HEK293T (cell line): ENCODE data around the gene SDHAF2.

ENCODE experiments used
- CTCF ChIA-PET: fragments of 350-600 bp; formaldehyde crosslinking; extraction: SDS; loops from one replicate; lab custom pipeline; 2021; ENCODE audit warnings: antibody characterized with exemption, inconsistent platforms; lab: Yijun Ruan, JAX
- POLR2A ChIA-PET: fragments of 350-600 bp; formaldehyde crosslinking; extraction: SDS; loops from one replicate; lab custom pipeline; 2020; ENCODE audit warnings: antibody characterized with exemption, inconsistent platforms; lab: Yijun Ruan, JAX
- DNase-seq: peaks from one replicate; pipeline ENCODE4 v3.0.0; 2012; ENCODE audit warnings: mixed read lengths; ENCODE audit errors: extremely low spot score
- ARNT ChIP-seq: fragments of 450-650 bp; IDR thresholded peaks from 2 replicates; pipeline ENCODE4 v1.6.1; 2017; ENCODE audit warnings: mild to moderate bottlenecking
- BHLHE40 ChIP-seq: fragments of 450-650 bp; IDR thresholded peaks from 2 replicates; pipeline ENCODE4 v1.6.1; 2016; ENCODE audit warnings: mild to moderate bottlenecking, moderate library complexity, borderline replicate concordance
- CTBP1 ChIP-seq: fragments of 450-650 bp; IDR thresholded peaks from 2 replicates; pipeline ENCODE4 v1.6.1; 2016; ENCODE audit warnings: borderline replicate concordance
- ELF4 ChIP-seq: fragments of 450-650 bp; IDR thresholded peaks from 2 replicates; pipeline ENCODE4 v1.6.1; 2017; ENCODE audit warnings: antibody characterized with exemption
- FOXA1 ChIP-seq: fragments of 450-650 bp; IDR thresholded peaks from 2 replicates; pipeline ENCODE4 v1.6.1; 2016; ENCODE audit warnings: mild to moderate bottlenecking
- FOXK2 ChIP-seq: fragments of 450-650 bp; IDR thresholded peaks from 2 replicates; pipeline ENCODE4 v1.6.1; 2016; ENCODE audit warnings: mild to moderate bottlenecking
- FOXM1 ChIP-seq: fragments of 450-650 bp; IDR thresholded peaks from 2 replicates; pipeline ENCODE4 v1.6.1; 2017; ENCODE audit warnings: mild to moderate bottlenecking, borderline replicate concordance
- HDGF ChIP-seq: fragments of 450-650 bp; IDR thresholded peaks from 2 replicates; pipeline ENCODE4 v1.6.1; 2017; ENCODE audit warnings: antibody characterized with exemption, borderline replicate concordance
- L3MBTL2 ChIP-seq: fragments of 450-650 bp; conservative IDR thresholded peaks from 2 replicates; pipeline ENCODE4 v1.6.1; 2016; ENCODE audit warnings: mild to moderate bottlenecking
- LEF1 ChIP-seq: fragments of 450-650 bp; IDR thresholded peaks from 2 replicates; pipeline ENCODE4 v1.6.1; 2017; ENCODE audit warnings: mild to moderate bottlenecking, borderline replicate concordance
- NFRKB ChIP-seq: fragments of 450-650 bp; IDR thresholded peaks from 2 replicates; pipeline ENCODE4 v1.6.1; 2016; ENCODE audit warnings: mild to moderate bottlenecking, moderate library complexity
- SP1 ChIP-seq: fragments of 450-650 bp; IDR thresholded peaks from 2 replicates; pipeline ENCODE4 v1.6.1; 2017
- SUZ12 ChIP-seq: fragments of 450-650 bp; IDR thresholded peaks from 2 replicates; pipeline ENCODE4 v1.6.1; 2016; ENCODE audit warnings: mild to moderate bottlenecking
- TARDBP ChIP-seq: fragments of 450-650 bp; IDR thresholded peaks from 2 replicates; pipeline ENCODE4 v1.6.1; 2016
- ZNF384 ChIP-seq: fragments of 450-650 bp; IDR thresholded peaks from 2 replicates; pipeline ENCODE4 v1.6.1; 2016
- TF ChIP-seq, protein P1 (sequence below): fragments of 450-650 bp; IDR thresholded peaks from 2 replicates; pipeline ENCODE4 v1.6.1; 2016

The SDHAF2 gene

DNA sequence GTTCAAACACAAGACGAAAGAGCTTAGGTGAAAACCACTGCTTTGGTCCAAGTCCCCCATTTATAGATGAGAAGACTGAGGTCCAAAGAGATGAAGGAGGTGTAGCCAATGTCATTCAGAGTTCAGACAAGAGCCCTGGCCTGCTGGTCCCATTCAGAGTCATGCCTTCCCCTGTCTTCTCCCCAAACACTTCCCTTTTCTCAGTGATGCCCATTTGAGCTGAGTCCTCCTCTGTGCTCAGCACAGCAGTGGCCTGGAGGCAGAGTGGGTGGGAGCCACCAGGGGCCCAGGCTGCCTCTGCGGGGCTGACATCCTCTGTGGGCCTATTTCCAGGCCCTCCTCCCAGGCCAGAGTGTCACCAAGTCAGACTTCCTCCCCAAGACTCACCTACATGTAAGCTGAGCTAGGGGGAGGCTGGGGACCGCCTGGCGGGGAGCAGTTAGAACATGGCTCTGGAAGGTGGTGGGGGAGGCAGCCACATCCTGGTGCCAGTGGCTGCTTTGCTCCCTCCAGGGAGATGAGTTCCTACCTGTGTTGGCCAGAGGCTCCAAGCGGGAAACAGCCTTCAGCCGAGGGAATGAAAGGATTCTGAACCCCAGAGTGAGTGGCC is 56.2 kb downstream of the SDHAF2 start:
- CTCF ChIA-PET = interaction anchor here (0.8 to 1.0 kb wide), 2 partner anchors 9 to 27 kb away, joined by 3 read pairs; no protein-coding TSS in a partner anchor
- DNase-seq = no peak
- POLR2A ChIA-PET = no interaction called here
- TF ChIP-seq SP1 = no peak
- TF ChIP-seq HDGF = no peak
- TF ChIP-seq FOXA1 = no peak

DNA sequence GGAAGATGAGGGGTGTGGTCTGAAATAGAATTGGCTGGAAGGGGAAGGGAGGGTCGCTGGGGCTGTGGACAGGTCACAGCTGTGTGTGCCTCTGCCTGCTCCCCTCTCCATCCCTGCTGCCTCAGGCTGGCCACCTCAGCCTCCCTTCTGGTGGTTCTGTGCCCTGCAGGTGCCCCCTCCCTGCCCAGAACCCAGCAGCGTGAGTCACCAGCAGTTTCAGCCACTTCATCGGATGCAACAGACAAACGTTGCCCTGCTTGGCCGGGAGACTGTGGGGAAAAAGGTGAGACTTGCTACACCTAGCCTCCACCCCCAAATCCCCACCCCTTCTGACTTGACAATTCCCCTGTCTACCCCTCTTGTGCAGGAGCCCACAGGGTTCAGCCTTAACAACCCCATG is 56.9 kb downstream of the SDHAF2 start:
- no peak for DNase-seq
- no peak for TF ChIP-seq HDGF
- TF ChIP-seq FOXM1 = no peak
- TF ChIP-seq LEF1 = no peak
- TF ChIP-seq, protein P1, sequence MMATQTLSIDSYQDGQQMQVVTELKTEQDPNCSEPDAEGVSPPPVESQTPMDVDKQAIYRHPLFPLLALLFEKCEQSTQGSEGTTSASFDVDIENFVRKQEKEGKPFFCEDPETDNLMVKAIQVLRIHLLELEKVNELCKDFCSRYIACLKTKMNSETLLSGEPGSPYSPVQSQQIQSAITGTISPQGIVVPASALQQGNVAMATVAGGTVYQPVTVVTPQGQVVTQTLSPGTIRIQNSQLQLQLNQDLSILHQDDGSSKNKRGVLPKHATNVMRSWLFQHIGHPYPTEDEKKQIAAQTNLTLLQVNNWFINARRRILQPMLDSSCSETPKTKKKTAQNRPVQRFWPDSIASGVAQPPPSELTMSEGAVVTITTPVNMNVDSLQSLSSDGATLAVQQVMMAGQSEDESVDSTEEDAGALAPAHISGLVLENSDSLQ = no peak
- no peak for TF ChIP-seq NFRKB
- no peak for TF ChIP-seq L3MBTL2
- no peak for TF ChIP-seq ELF4
- TF ChIP-seq TARDBP = no peak
- no peak for TF ChIP-seq ZNF384
- no peak for TF ChIP-seq SP1
- no peak for TF ChIP-seq FOXK2
- no peak for TF ChIP-seq BHLHE40
- no peak for TF ChIP-seq ARNT
- ChIA-PET POLR2A (no interaction called here), CTCF (interaction anchor here (1.0 kb wide), 1 partner anchor 23 kb away, joined by 3 read pairs; no protein-coding TSS in a partner anchor)

DNA sequence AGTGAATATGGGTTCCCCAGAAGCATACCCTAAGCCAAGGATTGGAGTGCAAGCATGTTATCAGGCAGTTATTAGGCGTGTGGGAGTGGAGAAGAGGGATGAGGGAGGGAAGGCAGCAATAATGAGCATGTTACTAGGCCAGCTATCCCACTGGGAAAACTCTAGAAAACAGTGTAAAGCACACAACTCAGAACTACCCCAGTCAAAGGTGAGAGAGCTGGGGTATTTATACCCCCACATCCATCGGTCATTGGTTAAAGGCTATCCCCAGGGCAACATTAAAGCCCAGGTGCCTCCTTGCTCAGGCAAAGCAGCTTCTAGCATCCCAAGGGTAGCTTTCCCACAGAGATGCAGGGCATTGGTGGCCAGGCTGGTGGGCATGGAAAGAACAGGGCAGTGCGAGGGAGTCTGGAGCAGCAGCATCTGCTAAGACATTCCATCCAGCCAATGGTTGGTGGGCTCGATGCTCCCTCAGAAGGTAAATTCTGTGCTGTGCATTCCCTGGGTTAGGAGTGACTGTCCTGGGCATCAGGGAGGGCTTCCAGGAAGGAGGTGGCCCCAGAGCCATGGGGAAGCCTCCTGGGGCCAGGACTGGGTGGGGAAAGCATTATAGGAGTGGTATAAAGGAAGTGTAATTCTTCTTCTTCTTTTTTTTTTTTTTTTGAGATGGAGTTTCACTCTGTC is 57.6 kb downstream of the SDHAF2 start:
- POLR2A ChIA-PET = no interaction called here
- TF ChIP-seq SP1 (no peak), TARDBP (no peak), SUZ12 (no peak), FOXM1 (no peak), BHLHE40 (no peak), FOXK2 (no peak), LEF1 (no peak), FOXA1 (no peak)
- TF ChIP-seq, protein P1 = no peak
- CTCF ChIA-PET = interaction anchor here (1.0 kb wide), 1 partner anchor 22 kb away, joined by 3 read pairs; no protein-coding TSS in a partner anchor
- DNase-seq = no peak

DNA sequence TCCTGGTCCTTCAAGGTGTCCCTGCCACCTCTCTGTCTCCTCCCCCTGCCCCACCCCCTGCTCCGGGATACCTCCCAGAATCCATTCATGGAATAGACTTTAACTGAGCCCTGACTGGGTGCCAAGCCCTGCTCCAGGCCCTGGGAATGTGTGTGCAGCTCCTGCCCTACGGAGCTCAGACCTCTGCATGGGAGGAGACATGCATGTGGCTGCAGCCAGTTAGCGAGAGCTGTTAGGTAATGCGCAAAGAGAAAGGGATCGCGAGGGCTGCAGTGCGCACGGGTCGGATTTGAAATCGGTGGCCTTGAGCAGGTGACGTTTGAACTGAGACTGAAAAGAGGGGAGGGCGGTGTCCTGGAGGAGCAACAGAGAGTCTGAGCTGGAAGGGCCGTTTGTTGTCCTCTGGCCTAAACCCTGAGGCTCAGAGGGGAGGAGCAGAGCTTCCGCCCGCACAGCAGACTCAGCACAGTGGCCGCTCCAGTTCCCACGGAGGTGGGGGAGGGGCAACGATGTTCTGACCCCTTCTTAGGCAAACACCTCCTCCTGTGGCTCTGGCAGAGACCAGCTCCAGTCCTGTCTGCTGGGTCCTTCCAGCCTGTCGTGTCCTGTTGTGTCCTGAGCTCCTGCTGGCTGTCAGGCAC is 58.8 kb downstream of the SDHAF2 start:
- TF ChIP-seq, protein P1 = no peak
- TF ChIP-seq L3MBTL2 (no peak), FOXM1 (no peak), NFRKB (no peak), SUZ12 (no peak), CTBP1 (no peak), LEF1 (no peak), ZNF384 (no peak), BHLHE40 (no peak), FOXK2 (no peak), TARDBP (no peak), ARNT (no peak), FOXA1 (no peak), ELF4 (no peak), HDGF (no peak)
- DNase-seq = no peak
- ChIA-PET CTCF (interaction anchor here (0.6 to 1.2 kb wide), 5 partner anchors 10 to 78 kb away, joined by 3 to 6 read pairs (median 4); no protein-coding TSS in a partner anchor), POLR2A (no interaction called here)

DNA sequence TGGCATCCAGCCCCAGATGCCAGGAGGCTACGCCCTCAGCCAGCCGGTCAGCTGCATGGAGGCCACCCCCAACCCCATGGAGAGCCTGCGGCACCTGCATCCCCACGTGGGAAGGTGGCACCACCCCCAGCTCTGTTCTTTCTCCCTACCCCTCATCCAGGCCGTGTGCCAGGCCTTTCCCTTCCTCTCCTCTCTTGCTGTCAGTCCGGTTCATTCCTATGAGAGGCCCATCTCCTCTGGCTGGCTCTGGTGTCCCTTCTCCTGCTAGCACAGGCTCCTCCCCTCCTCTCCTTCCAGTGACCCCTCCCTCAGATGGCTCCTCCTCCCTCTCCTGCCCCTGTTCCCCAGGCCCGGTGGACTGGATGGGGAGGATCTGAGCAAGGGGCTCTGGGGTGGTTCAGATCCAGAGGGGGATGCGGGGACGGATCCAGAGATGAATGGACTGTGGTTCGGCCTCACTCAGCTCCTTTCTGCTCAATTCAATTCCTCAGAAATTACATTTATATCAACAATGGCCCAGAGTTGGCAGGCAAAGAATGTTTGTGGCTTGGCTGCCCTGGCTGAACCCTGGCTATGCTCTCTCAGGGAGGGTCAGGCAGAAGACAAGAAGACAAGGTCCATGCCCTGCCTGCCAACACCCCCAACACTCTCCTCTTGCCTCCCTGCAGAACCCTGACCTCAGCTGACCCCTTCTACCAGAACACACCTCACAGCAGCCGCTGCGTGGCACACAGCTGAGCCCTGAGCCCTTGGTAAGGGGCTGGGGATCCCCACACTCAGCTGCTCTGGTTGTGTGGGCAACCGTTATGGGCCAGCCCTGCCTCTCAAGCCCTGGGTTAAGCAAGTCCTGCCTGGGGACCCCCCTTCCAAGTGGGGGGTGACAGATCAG is 60.2 kb downstream of the SDHAF2 start:
- TF ChIP-seq SUZ12 (no peak), FOXA1 (no peak), FOXM1 (no peak), HDGF (no peak)
- TF ChIP-seq, protein P1 = no peak
- POLR2A ChIA-PET = no interaction called here
- DNase-seq = no peak

More for the DNA sequence above, 60.2 kb downstream of the SDHAF2 start:
- CTCF ChIA-PET = no interaction called here
